Measurements from ENCODE around the gene ZSCAN30. TPM values are rescaled to one million over a fixed set of nuclear protein-coding genes. Genes with fewer than 3 reads are reported as not detected.

ZSCAN30 gene
- total RNA-seq (10 to 100 TPM in 1 of 2 donors, 1 to 10 TPM in 1; 10.0 to 11.1 TPM), total RNA-seq (12.6 to 24.1 reads per million in 2 donors)

DNA sequence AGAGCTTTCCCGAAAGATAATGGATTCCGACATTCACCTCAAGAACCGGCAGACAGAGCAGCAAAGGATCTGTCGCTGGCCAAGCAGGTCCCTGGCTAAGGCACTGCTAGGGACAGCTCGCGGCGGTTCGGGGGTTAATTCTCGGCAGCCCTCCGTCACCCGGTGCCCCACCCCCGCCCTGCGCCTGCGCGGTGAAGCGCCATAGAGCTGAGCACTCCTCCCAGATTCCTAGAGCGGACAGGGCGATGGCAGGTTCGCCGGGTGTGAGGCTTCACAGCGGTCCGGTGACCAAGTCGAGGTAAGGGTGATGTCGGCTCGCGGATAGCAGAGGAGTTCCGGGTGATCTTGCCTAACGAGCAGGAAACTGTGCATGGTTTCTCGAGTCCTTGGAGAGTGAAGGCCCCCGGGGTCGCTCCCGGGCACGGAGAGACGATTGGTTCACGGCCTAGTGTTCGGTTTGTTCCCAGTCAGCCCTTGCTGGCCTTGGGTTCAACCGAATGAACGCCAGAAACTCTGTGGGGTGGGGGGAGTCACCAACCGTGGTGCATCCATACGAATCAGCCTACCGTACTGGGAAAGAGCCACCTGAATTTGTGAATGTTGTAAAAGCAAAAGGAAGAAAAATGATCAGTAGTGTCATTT is at the start of gene ZSCAN30:
Gene ZSCAN30 (minus strand): TSS at position 136 of the 642 bp plus-strand sequence. CDS start 25,877 bp downstream, outside the sequence.
- ATAC-seq, result peak; percentile 97

DNA sequence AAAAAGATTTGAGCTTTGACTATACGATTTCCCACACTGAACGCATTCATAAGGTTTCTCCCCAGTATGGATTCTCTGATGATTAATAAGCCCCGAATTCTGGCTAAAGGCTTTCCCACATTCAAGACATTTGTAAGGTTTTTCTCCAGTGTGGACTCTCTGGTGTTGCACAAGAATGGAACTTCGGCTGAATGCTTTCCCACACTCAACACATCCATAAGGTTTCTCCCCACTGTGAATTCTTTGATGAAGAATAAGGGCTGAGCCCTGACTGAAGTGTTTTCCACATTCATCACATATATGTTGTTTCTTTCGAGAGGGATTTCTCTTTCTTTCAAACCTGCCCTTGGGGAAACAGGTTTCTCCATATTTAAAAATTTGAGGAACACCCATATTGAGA is 47.3 kb upstream of the ZSCAN30 start:
- H3K4me1 Mint-ChIP-seq, result peaks cover 23% of the 10 kb centered on the region
- ATAC-seq, result no peak
- H3K9me3 ChIP-seq (ENCODE audit: control insufficient read depth, low read length, poor library complexity, severe bottlenecking), result no peaks in the 10 kb centered on the region
- peak overlapping the region; percentile 29 for H3K27ac Mint-ChIP-seq
- H3K27me3 Mint-ChIP-seq, result no peaks in the 10 kb centered on the region
- H3K36me3 Mint-ChIP-seq (ENCODE audit: low read depth), result peaks cover 16% of the 10 kb centered on the region
- DNase-seq, result no peak
- no peak overlapping the region for H3K4me3 Mint-ChIP-seq

More for the DNA sequence above, at the start of gene ZSCAN30:
- Mint-ChIP-seq H3K27me3 (no peaks in the 10 kb centered on the region), H3K4me3 (peak within 1 kb of the TSS; percentile 89), H3K36me3 (ENCODE audit: low read depth) (peaks cover 7% of the 10 kb centered on the region), H3K27ac (peak within 1 kb of the TSS; percentile 93), H3K4me1 (peaks cover 30% of the 10 kb centered on the region)
- H3K9me3 ChIP-seq (ENCODE audit: control insufficient read depth, low read length, poor library complexity, severe bottlenecking), result no peaks in the 10 kb centered on the region
- DNase-seq, result peak; percentile 89 to 96 (median 92)

DNA sequence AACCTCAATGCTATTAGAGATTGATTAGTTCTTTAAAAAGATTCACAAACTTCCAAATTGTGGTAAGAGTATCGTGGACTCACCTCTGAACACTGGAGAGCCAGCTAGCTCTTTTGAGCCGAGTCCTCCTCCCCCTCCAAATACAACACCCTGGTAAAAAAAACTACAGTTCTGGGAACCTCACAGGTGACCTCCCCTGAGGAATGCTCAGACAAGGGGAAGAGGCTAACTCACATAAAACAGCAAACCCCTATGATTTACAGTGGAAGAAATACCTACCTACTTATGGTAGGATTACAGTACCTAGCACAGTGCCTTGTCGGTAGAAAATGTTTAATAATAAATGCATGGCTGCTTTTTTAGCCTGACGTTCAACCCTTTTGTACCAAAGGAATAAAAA is 45.8 kb upstream of the ZSCAN30 start:
- peaks cover 22% of the 10 kb centered on the region for H3K4me1 Mint-ChIP-seq
- H3K27ac Mint-ChIP-seq, result no peak overlapping the region
- H3K4me3 Mint-ChIP-seq, result no peak overlapping the region
- no peaks in the 10 kb centered on the region for H3K27me3 Mint-ChIP-seq
- no peaks in the 10 kb centered on the region for H3K9me3 ChIP-seq (ENCODE audit: control insufficient read depth, low read length, poor library complexity, severe bottlenecking)
- no peak for ATAC-seq
- DNase-seq, result no peak
- H3K36me3 Mint-ChIP-seq (ENCODE audit: low read depth), result peaks cover 16% of the 10 kb centered on the region

DNA sequence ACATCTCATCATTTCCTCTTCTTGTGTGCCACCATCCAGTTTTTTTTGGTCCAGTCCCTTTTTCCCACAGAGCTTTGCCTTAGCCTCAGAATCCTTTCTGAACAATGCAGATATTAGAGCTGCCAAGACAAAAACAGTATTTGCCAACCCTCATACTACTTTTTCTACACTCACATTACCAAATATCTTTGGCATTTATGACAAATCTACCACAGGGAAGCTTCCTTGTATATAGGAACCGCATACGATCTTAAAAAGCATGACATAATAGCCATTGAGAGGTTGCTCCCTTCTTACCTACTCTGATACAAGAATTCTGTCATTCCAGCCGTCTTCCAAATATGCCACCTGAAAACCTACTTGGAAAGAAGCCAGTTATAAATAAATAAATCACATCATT is 44.8 kb upstream of the ZSCAN30 start:
- H3K9me3 ChIP-seq (ENCODE audit: control insufficient read depth, low read length, poor library complexity, severe bottlenecking), result no peaks in the 10 kb centered on the region
- H3K4me1 Mint-ChIP-seq, result peaks cover 22% of the 10 kb centered on the region
- no peak for DNase-seq
- H3K36me3 Mint-ChIP-seq (ENCODE audit: low read depth), result peaks cover 16% of the 10 kb centered on the region
- H3K27ac Mint-ChIP-seq, result peak overlapping the region; percentile 24
- no peaks in the 10 kb centered on the region for H3K27me3 Mint-ChIP-seq
- no peak for ATAC-seq
- H3K4me3 Mint-ChIP-seq, result no peak overlapping the region

DNA sequence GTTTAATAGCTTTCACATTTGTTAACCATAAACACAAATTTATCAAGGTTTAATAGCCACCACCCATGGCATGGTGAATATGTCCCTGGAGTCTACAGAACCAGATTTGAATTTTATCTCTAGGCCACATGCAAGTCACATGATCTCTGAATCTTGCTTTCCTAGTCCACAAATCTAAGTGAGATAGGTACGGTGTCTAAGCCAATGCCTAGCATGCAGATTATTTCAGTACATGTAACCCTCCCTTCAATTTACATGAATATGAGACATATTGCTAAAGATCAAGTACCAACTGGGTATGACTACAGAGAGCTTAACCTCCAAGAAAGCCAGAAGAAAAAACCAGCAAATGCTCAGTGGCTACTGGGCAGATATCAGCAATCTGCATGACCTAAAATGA is 44.2 kb upstream of the ZSCAN30 start:
- Mint-ChIP-seq H3K36me3 (ENCODE audit: low read depth) (peaks cover 14% of the 10 kb centered on the region), H3K27me3 (no peaks in the 10 kb centered on the region), H3K27ac (peak overlapping the region; percentile 24), H3K4me3 (no peak overlapping the region), H3K4me1 (peaks cover 19% of the 10 kb centered on the region)
- no peaks in the 10 kb centered on the region for H3K9me3 ChIP-seq (ENCODE audit: control insufficient read depth, low read length, poor library complexity, severe bottlenecking)
- ATAC-seq (no peak), DNase-seq (no peak)

DNA sequence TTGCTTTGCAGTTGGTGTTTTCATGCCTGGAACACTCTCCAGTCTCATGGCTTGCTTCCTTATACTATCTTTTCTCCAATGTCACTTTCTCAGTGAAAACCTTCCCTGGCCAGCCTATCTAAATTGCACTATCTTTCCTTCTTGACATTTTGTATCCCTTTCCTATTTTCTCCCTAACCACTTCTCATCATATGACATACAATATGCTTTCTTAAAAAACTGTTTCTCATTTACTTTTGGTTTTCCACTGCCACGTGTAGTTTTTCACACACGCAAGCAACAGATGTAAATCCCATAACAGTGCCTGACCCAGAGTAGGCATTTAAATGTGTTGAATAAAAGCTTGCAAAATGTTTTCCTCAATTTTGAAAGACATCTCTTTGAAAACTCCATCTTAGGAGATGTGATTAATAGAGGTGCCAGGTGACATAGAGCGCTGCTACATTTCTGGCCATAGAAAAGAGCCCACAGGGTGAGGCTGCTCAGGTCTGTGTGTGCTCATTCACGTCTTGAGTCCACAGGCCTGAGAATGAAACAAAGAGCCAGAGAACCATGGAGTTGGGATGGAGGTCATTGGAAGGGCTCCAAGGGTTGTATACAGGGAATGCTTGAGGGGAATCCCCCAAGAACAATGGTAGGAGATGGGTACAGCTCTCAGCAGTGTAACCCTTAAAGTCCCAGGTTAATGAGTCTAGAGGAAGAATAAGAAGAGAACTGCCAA is 41.5 kb upstream of the ZSCAN30 start:
- H3K9me3 ChIP-seq (ENCODE audit: control insufficient read depth, low read length, poor library complexity, severe bottlenecking), result no peaks in the 10 kb centered on the region
- DNase-seq, result no peak
- Mint-ChIP-seq H3K4me1 (peaks cover 9% of the 10 kb centered on the region), H3K4me3 (no peak overlapping the region), H3K27ac (no peak overlapping the region), H3K27me3 (no peaks in the 10 kb centered on the region), H3K36me3 (ENCODE audit: low read depth) (peaks cover 12% of the 10 kb centered on the region)
- ATAC-seq, result no peak

DNA sequence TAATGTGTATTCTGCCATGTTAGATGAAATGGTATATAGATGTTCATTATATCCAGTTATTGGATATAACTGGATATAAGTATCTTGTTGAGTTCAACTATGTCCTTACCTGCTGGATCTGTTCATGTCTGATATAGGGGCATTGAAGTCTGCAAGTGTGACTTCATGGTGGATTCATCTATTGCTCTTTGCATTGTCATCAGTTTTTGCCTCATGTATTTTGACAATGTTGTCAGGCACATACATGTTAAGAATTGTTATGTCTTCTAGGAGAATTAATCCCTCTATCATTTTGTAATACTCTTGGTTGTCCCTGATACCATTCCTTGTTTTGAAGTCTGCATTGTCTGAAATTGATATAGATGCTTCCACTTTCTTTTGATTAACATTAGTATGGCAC is 38.8 kb upstream of the ZSCAN30 start:
- Mint-ChIP-seq H3K27me3 (no peaks in the 10 kb centered on the region), H3K4me3 (no peak overlapping the region), H3K4me1 (peaks cover 4% of the 10 kb centered on the region), H3K36me3 (ENCODE audit: low read depth) (peaks cover 9% of the 10 kb centered on the region), H3K27ac (no peak overlapping the region)
- H3K9me3 ChIP-seq (ENCODE audit: control insufficient read depth, low read length, poor library complexity, severe bottlenecking), result no peaks in the 10 kb centered on the region
- DNase-seq (no peak), ATAC-seq (no peak)

DNA sequence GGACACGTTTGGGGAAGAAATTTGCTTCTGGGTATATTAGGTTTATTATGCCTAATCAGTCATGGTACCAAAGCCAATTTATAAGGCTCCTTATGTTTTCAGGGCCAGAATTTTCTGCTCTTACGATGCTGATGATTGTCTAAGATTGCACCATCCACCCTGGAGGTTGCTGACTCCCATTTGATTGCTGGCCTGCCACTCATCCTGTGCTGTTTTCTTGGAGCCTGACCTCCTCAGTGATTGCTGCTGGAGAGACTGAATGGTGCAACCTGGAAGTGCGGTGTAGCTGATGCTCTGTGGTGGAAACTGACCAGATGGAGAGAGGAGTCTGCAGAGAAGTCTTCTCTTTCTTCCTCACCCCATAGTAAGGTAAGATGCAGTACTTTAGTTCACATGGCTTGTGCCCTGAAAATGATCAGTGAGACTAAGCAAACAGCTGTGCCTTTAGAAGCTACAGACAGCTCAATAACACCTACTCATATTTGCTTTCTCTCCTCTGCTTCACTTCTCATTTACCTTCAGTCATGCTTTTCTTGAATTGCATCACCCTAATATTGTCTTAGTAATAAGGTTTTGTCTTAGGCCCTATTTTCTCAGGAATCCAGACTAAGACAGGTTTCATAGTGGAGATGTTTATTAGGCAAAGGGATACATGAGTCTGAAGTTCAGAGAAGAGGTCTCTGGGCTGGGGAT is 36.8 kb upstream of the ZSCAN30 start:
- Mint-ChIP-seq H3K27me3 (no peaks in the 10 kb centered on the region), H3K4me3 (no peak overlapping the region), H3K36me3 (ENCODE audit: low read depth) (peaks cover 5% of the 10 kb centered on the region), H3K4me1 (no peaks in the 10 kb centered on the region), H3K27ac (no peak overlapping the region)
- no peaks in the 10 kb centered on the region for H3K9me3 ChIP-seq (ENCODE audit: control insufficient read depth, low read length, poor library complexity, severe bottlenecking)
- no peak for DNase-seq
- no peak for ATAC-seq

DNA sequence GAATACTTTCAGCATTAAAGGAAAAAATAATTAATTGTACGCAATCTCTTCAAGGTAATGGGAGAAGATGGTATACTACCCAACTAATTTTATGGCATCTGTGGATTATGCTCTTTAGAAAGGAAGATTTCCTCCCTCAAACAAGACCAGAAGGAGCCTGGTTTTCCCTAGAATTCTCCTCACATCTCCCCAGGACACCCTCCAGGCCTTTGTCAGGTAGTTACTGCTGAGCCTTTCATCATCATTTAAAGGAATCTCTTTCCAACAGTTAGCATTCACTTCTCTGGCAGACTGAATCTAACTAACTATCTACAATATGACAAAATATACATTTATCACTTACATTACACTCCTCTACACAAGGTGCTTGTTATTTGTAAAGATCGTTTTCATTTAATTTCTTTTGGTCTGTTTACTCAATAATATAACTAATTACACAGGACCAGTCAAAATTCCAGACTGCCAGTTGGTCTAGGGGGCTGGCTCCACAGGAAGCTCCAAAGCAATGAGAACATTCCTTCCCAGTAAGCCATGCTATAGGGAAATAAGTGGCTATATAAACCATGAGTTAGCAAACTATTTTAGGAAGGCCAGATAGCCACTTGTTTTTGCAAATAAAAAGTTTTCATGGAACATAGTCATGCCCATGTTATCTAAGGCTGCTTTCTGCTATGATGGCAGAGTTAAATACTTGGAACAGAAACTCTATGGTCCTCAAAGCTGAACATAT is 35.1 kb upstream of the ZSCAN30 start:
- no peaks in the 10 kb centered on the region for H3K27me3 Mint-ChIP-seq
- no peak for ATAC-seq
- DNase-seq, result no peak
- H3K27ac Mint-ChIP-seq, result no peak overlapping the region
- peaks cover 5% of the 10 kb centered on the region for H3K36me3 Mint-ChIP-seq (ENCODE audit: low read depth)
- no peaks in the 10 kb centered on the region for H3K9me3 ChIP-seq (ENCODE audit: control insufficient read depth, low read length, poor library complexity, severe bottlenecking)
- no peak overlapping the region for H3K4me3 Mint-ChIP-seq
- no peaks in the 10 kb centered on the region for H3K4me1 Mint-ChIP-seq

DNA sequence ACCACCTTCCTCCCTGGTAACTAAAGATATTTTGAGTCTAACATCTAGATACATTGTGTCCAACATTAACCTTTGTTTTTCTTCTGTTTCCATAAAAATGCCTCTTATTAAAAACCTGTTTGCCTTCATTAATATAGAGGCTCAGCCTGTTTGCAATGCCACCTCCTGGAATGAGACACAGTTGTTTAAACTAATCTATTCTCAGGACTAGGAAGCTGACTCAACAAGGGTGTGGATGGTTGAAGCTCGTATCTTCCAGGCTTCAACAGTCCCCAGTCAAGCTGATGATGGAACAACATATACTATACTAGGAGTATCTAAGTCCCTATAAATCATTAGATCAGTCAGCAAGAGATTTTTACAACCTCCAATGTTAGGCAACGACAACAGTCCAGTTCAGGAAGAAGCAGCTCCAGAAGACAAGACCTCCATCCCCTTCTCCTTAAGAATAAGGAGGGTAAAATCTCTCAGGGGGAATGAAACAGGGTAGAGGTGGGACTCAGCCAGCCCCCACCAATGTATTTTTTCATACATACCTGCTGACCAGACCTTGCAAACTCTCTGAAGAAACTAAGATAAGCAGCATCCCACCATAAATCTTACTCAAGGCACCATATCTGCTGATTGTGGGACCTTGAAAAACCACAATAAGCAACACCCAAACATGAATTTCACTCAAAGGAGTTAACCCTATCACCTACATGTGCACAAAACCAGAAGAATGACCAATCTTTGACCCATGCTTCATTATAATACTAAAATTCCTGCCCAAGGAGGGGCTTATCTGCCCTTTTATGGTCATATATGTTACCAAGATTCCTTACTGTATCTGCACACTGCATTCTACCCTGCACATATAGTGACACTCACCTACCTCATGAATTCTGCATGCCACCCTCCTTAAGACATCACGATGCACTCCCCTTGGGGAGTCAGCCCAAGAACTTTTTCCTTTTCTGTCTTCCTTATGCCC is 32.7 kb upstream of the ZSCAN30 start:
- H3K27me3 Mint-ChIP-seq, result no peaks in the 10 kb centered on the region
- ATAC-seq (no peak), DNase-seq (no peak)
- H3K9me3 ChIP-seq (ENCODE audit: control insufficient read depth, low read length, poor library complexity, severe bottlenecking), result no peaks in the 10 kb centered on the region
- peaks cover 5% of the 10 kb centered on the region for H3K36me3 Mint-ChIP-seq (ENCODE audit: low read depth)
- H3K4me3 Mint-ChIP-seq, result no peak overlapping the region
- no peaks in the 10 kb centered on the region for H3K4me1 Mint-ChIP-seq
- H3K27ac Mint-ChIP-seq, result no peak overlapping the region

DNA sequence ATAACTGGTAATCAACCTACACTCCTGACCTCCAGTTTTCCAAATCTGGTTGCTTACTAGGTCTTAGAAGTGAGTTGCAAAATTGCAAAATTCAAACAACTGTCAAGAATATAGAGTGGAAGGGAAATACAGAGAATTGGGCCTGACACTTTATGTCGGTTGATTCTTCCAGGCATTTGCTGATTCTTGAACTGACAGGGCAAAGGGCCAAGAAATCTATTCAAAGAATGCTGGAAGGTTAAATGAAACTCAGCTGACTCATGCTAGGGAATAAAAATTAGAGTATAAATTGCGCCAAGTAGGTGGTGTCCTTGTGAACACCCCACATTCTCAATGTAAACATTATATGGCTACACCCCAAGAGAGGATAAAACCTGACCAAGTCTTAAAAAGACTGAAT is 21.5 kb upstream of the ZSCAN30 start:
- DNase-seq (no peak), ATAC-seq (no peak)
- no peak overlapping the region for H3K4me3 Mint-ChIP-seq
- no peaks in the 10 kb centered on the region for H3K4me1 Mint-ChIP-seq
- no peaks in the 10 kb centered on the region for H3K36me3 Mint-ChIP-seq (ENCODE audit: low read depth)
- no peak overlapping the region for H3K27ac Mint-ChIP-seq
- H3K27me3 Mint-ChIP-seq, result no peaks in the 10 kb centered on the region
- peaks cover 20% of the 10 kb centered on the region for H3K9me3 ChIP-seq (ENCODE audit: control insufficient read depth, low read length, poor library complexity, severe bottlenecking)

DNA sequence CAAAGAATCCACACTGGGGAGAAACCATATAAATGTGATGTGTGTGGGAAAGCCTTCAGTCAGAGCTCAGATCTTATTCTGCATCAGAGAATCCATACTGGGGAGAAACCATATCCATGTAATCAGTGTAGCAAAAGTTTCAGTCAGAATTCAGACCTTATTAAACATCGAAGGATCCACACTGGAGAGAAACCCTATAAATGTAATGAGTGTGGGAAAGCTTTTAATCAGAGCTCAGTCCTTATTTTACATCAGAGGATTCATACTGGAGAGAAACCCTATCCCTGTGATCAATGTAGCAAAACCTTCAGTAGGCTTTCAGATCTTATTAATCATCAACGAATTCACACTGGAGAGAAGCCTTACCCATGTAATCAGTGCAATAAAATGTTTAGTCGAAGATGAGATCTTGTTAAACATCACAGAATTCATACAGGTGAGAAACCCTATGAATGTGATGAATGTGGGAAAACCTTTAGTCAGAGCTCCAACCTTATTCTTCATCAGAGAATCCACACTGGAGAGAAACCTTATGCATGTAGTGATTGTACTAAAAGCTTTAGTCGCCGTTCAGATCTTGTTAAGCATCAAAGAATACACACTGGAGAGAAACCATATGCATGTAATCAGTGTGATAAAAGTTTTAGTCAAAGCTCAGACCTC is 16.7 kb upstream of the ZSCAN30 start:
- H3K9me3 ChIP-seq (ENCODE audit: control insufficient read depth, low read length, poor library complexity, severe bottlenecking), result peaks cover 21% of the 10 kb centered on the region
- DNase-seq, result no peak
- ATAC-seq, result no peak
- Mint-ChIP-seq H3K4me1 (no peaks in the 10 kb centered on the region), H3K36me3 (ENCODE audit: low read depth) (peaks cover 2% of the 10 kb centered on the region), H3K27me3 (no peaks in the 10 kb centered on the region), H3K27ac (no peak overlapping the region), H3K4me3 (no peak overlapping the region)

Measured in T-helper 17 cell (primary cell).